GM23338 (cell line): Measurements from ENCODE around the gene BCL11B.

Experiments used
- EZH2 ChIP-seq: fragments of 200-600 bp; sonication (generic); IDR thresholded peaks from one replicate; pipeline ENCODE4 v1.8.0; 2017; ENCODE audit warnings: antibody characterized with exemption, mild to moderate bottlenecking, low read depth; ENCODE audit not compliant: unreplicated experiment
- EZH2phosphoT487 ChIP-seq: fragments of 200-600 bp; sonication (generic); IDR thresholded peaks from one replicate; pipeline ENCODE4 v1.8.1; 2018; ENCODE audit warnings: antibody characterized with exemption; ENCODE audit not compliant: unreplicated experiment
- STAT1 ChIP-seq: IDR thresholded peaks from one replicate; pipeline ENCODE4 v1.6.1; 2016; ENCODE audit warnings: antibody characterized with exemption; ENCODE audit not compliant: unreplicated experiment
- TF ChIP-seq, protein P1 (sequence below), 2 experiments: fragments of 200-600 bp in 1 of 2; sonication (generic) in 1 of 2; conservative IDR thresholded peaks; 2 replicates each; pipeline versions ENCODE4 v1.5.1 to v1.6.1; 2016 to 2017; ENCODE audit warnings: antibody characterized with exemption in 2 of 2, low read depth in 2 of 2, mild to moderate bottlenecking in 2 of 2, moderate library complexity in 1 of 2
- TF ChIP-seq, protein P2 (sequence below): IDR thresholded peaks from one replicate; pipeline ENCODE4 v1.6.1; 2018; ENCODE audit warnings: antibody characterized with exemption; ENCODE audit not compliant: unreplicated experiment

DNA sequence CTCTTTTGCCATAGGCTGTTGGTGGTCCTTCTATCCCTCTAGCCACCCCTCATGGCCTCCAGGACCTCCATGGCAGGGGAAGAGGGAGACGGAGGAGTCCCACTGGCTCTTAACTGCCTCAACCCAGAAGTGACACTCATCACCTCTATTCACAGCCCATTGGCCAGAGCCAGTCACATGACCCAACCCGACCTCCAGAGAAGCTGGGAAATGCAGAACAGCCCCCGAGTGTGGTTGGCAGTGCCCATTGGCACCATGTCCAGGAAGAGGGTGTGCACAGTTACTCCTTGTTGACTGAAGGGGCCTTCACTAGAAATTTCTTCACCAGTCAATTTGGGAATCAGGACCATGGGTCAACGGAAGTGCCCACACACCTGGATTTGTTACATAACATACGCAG, 17.0 kb upstream of the BCL11B start:
- TF ChIP-seq EZH2phosphoT487 (no peak), EZH2 (no peak), STAT1 (no peak)
- TF ChIP-seq, protein P1, sequence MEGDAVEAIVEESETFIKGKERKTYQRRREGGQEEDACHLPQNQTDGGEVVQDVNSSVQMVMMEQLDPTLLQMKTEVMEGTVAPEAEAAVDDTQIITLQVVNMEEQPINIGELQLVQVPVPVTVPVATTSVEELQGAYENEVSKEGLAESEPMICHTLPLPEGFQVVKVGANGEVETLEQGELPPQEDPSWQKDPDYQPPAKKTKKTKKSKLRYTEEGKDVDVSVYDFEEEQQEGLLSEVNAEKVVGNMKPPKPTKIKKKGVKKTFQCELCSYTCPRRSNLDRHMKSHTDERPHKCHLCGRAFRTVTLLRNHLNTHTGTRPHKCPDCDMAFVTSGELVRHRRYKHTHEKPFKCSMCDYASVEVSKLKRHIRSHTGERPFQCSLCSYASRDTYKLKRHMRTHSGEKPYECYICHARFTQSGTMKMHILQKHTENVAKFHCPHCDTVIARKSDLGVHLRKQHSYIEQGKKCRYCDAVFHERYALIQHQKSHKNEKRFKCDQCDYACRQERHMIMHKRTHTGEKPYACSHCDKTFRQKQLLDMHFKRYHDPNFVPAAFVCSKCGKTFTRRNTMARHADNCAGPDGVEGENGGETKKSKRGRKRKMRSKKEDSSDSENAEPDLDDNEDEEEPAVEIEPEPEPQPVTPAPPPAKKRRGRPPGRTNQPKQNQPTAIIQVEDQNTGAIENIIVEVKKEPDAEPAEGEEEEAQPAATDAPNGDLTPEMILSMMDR (conservative IDR thresholded peaks at IDR 0.05; ENCODE audit: low read depth in 2 of 2): no peak
- TF ChIP-seq, protein P2, sequence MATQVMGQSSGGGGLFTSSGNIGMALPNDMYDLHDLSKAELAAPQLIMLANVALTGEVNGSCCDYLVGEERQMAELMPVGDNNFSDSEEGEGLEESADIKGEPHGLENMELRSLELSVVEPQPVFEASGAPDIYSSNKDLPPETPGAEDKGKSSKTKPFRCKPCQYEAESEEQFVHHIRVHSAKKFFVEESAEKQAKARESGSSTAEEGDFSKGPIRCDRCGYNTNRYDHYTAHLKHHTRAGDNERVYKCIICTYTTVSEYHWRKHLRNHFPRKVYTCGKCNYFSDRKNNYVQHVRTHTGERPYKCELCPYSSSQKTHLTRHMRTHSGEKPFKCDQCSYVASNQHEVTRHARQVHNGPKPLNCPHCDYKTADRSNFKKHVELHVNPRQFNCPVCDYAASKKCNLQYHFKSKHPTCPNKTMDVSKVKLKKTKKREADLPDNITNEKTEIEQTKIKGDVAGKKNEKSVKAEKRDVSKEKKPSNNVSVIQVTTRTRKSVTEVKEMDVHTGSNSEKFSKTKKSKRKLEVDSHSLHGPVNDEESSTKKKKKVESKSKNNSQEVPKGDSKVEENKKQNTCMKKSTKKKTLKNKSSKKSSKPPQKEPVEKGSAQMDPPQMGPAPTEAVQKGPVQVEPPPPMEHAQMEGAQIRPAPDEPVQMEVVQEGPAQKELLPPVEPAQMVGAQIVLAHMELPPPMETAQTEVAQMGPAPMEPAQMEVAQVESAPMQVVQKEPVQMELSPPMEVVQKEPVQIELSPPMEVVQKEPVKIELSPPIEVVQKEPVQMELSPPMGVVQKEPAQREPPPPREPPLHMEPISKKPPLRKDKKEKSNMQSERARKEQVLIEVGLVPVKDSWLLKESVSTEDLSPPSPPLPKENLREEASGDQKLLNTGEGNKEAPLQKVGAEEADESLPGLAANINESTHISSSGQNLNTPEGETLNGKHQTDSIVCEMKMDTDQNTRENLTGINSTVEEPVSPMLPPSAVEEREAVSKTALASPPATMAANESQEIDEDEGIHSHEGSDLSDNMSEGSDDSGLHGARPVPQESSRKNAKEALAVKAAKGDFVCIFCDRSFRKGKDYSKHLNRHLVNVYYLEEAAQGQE: no peak
